Right atrium auricular region (tissue), 2 donors: Measurements from ENCODE around the gene EEF1A2. TPM values are rescaled to one million over a fixed set of nuclear protein-coding genes. Genes with fewer than 3 reads are reported as not detected.
A peak's percentile ranks its signal among the peaks of the same experiment; 100 is the strongest.

Source experiments
- DNase-seq: peaks from one replicate; pipeline ENCODE4 v3.0.0-alpha.2; 2019; ENCODE audit warnings: low spot score
- H3K27ac ChIP-seq, 2 donors: fragments of 200-600 bp; sonication (generic); 1 replicate in 1 of 2; 2 replicates in 1 of 2; pipeline ENCODE4 v1.5.1; 2016 to 2019
- H3K27me3 ChIP-seq, 2 donors: fragments of 200-600 bp; sonication (generic); one replicate each; pipeline versions ENCODE4 v1.5.1 to v1.6.0; 2017 to 2019
- H3K36me3 ChIP-seq: fragments of 200-600 bp; sonication (generic); one replicate; pipeline ENCODE4 v1.5.1; 2016
- H3K4me1 ChIP-seq, 2 donors: fragments of 200-600 bp; sonication (generic); one replicate each; pipeline versions ENCODE4 v1.5.1 to v1.6.0; 2017 to 2019
- H3K4me3 ChIP-seq, 2 donors: fragments of 200-600 bp; sonication (generic); 1 replicate in 1 of 2; 2 replicates in 1 of 2; pipeline ENCODE4 v1.5.1; 2017 to 2019; ENCODE audit warnings: mild to moderate bottlenecking in 1 of 2, moderate library complexity in 1 of 2
- H3K9me3 ChIP-seq, 2 donors: fragments of 200-600 bp; sonication (generic); one replicate each; pipeline ENCODE4 v1.5.1; 2019
- total RNA-seq, 2 donors: library from RNA; depleted of rRNA; stranded (reverse); fragments of >200 nt; gene quantifications; one replicate each; pipeline ENCODE4 v1.1.0, GENCODE V29; 2016
- TF ChIP-seq, protein P1 (sequence below), 2 donors: fragments of 200-600 bp; sonication (generic); IDR thresholded peaks; one replicate each; pipeline ENCODE4 v1.5.1; 2019; ENCODE audit warnings: antibody characterized with exemption in 2 of 2

EEF1A2 gene
- total RNA-seq, 2 donors from 2014 or later, result 797 to 886 TPM

DNA sequence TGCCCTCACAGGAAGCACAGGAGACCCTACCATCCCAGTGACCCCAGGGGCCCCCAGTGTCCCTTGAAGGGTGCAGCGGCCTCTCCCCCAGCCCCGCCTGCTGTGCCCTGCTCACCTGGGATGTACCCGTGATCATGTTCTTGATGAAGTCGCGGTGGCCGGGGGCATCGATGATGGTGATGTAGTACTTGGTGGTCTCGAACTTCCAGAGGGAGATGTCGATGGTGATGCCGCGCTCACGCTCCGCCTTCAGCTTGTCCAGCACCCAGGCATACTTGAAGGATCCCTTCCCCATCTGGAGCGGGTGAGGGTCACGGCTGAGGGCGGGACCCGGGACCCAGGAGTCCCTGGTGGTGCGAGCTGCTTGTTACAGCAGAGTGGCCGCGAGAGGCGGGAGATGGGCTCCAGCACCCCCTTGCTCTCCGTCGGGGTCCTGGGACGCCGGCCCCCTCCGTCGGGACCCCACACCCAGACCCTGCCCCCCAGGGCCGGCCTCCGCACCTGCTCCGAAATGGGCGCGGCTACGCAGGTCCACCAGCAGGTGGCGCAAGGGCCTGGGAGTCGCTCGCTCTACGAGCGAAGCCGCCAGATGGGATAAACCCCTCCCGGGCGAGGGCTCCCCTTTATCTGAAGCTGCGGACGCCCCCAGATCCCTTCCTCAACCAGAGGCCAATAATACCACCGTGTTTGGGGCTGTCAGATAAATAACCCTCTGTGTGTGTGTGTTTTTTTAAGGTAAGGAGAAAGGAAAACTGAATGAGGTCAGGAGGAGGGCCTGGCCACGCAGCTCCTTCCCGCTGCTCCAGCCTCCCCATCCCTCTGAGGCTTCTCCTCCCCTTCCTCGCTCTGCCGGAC, 2.9 kb downstream of the EEF1A2 start:
- Histone ChIP-seq H3K36me3 (peaks cover 40% of the 10 kb centered on the region), H3K4me3 (peak overlapping the region; percentile 56 to 60), H3K27me3 (peaks cover 0 to 13% of the 10 kb centered on the region in 2 donors), H3K9me3 (no peaks in the 10 kb centered on the region), H3K4me1 (peaks cover 0 to 48% of the 10 kb centered on the region in 2 donors), H3K27ac (peak overlapping the region; percentile 92 to 97)
- TF ChIP-seq, protein P1, sequence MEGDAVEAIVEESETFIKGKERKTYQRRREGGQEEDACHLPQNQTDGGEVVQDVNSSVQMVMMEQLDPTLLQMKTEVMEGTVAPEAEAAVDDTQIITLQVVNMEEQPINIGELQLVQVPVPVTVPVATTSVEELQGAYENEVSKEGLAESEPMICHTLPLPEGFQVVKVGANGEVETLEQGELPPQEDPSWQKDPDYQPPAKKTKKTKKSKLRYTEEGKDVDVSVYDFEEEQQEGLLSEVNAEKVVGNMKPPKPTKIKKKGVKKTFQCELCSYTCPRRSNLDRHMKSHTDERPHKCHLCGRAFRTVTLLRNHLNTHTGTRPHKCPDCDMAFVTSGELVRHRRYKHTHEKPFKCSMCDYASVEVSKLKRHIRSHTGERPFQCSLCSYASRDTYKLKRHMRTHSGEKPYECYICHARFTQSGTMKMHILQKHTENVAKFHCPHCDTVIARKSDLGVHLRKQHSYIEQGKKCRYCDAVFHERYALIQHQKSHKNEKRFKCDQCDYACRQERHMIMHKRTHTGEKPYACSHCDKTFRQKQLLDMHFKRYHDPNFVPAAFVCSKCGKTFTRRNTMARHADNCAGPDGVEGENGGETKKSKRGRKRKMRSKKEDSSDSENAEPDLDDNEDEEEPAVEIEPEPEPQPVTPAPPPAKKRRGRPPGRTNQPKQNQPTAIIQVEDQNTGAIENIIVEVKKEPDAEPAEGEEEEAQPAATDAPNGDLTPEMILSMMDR (IDR thresholded peaks at IDR 0.05), result peak; percentile 88 to 99
- no peak for DNase-seq

DNA sequence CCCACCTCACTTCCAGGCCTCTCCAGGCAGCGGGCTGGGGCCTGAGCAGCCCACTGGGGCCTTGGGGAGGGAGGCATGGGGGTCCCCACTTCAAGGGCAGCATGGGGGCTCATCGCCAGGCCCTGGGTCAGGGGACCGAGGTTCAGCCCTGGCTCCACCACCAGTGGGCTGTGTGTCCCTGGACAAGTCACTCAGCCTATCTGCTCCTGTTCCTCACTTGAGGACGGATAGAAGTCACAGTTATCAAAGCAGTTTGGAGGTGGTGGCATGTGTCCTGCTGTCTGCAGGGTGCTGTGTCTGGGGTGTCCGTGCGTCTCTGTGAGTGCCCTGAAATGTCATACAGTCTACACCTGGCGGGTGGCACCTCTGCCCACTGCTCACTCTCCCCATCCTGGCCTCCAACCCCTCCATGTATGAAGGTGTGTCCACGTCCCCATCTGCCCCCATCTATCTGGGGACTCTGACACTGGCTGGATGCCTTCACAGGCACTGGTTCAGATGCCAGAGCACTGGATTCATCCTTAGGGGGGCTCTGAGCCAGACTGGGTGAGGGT, 3.6 kb downstream of the EEF1A2 start:
- peaks cover 0 to 13% of the 10 kb centered on the region in 2 donors for H3K27me3 ChIP-seq
- peaks cover 47% of the 10 kb centered on the region for H3K36me3 ChIP-seq
- H3K4me3 ChIP-seq, result no peak overlapping the region
- peaks cover 0 to 42% of the 10 kb centered on the region in 2 donors for H3K4me1 ChIP-seq
- TF ChIP-seq, protein P1 (IDR thresholded peaks at IDR 0.05), result no peak
- H3K27ac ChIP-seq, result no peak overlapping the region
- H3K9me3 ChIP-seq, result no peaks in the 10 kb centered on the region
- no peak for DNase-seq

DNA sequence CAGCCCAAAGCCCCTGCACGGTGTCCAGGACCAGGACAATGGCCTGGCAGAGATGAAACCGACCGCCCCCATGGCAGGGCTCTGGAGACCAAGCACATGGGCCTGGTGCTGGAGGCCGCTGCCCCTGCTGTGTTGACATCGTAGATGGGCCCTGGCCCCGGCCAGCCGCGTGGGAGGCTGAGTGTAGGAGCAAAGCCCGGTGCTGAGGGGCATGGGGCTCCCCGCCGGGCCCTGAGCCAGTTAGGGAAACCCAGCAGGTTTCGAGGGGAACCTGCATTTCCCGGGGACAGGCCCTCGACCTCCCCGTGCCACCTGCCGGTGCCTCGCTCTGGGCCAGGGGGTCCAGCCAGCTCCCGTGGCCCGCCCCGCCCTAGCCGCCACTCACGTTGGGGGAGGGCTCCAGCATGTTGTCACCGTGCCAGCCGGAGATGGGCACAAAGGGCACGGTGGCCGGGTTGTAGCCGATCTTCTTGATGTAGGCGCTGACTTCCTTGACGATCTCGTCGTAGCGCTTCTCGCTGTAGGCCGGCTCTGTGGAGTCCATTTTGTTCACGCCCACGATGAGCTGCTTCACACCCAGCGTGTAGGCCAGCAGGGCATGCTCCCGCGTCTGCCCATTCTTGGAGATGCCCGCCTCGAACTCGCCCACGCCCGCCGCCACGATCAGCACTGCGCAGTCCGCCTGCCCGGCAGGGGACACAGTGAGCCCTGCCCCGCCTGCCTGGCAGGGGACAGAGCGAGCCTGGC, 4.3 kb downstream of the EEF1A2 start:
- Histone ChIP-seq H3K9me3 (no peaks in the 10 kb centered on the region), H3K4me1 (peaks cover 0 to 35% of the 10 kb centered on the region in 2 donors), H3K27me3 (peaks cover 0 to 8% of the 10 kb centered on the region in 2 donors), H3K4me3 (no peak overlapping the region), H3K27ac (no peak overlapping the region), H3K36me3 (peaks cover 53% of the 10 kb centered on the region)
- TF ChIP-seq, protein P1 (IDR thresholded peaks at IDR 0.05), result no peak
- DNase-seq, result no peak

DNA sequence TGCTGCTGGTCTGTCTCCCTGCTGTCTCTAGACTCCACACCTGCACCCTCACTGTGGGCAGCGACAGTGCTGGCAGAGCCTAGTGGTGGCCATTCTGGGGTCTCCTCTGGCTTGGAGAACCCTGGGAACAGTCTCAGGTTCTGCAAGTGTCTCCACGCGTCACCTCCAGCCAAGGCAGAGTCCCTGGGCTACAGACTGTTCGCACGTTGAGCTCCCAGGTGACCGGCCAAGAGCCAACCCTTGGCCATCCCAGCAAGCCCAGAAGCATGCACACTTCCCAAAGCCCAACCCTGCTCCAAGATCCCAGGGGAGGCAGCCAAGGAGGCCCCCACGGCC, 4.8 kb downstream of the EEF1A2 start:
- H3K9me3 ChIP-seq, result no peaks in the 10 kb centered on the region
- TF ChIP-seq, protein P1 (IDR thresholded peaks at IDR 0.05), result no peak
- peaks cover 55% of the 10 kb centered on the region for H3K36me3 ChIP-seq
- H3K4me3 ChIP-seq, result no peak overlapping the region
- no peak overlapping the region for H3K27ac ChIP-seq
- peaks cover 0 to 30% of the 10 kb centered on the region in 2 donors for H3K4me1 ChIP-seq
- H3K27me3 ChIP-seq, result peaks cover 0 to 8% of the 10 kb centered on the region in 2 donors
- no peak for DNase-seq

- DNase-seq, result no peak
- Histone ChIP-seq H3K4me3 (no peak overlapping the region), H3K9me3 (no peaks in the 10 kb centered on the region), H3K36me3 (peaks cover 55% of the 10 kb centered on the region), H3K27me3 (peaks cover 0 to 8% of the 10 kb centered on the region in 2 donors), H3K4me1 (peaks cover 0 to 34% of the 10 kb centered on the region in 2 donors), H3K27ac (no peak overlapping the region)
- TF ChIP-seq, protein P1 (IDR thresholded peaks at IDR 0.05), result no peak
Measured at GRCh38 chr20:63493563-63494020, 5.3 kb downstream of the EEF1A2 start.
